GM13977 (cell line): ENCODE data around the gene TFPI.

Source experiments
- DNase-seq: peaks from one replicate; pipeline ENCODE4 v3.0.0; 2012; ENCODE audit warnings: low spot score
- in situ Hi-C: fragments of 300-500 bp; cut with MboI; formaldehyde crosslinking; loops from one replicate; pipeline ENCODE4 v1.12.0; 2022; ENCODE audit warnings: low sequenced_read_pairs, low pct_unique_long_range_greater_than_20kb, mixed read lengths, inconsistent platforms; ENCODE audit not compliant: unreplicated experiment
- TF ChIP-seq, protein P1 (sequence below): IDR thresholded peaks from 2 replicates; pipeline ENCODE4 v1.5.1; 2012; ENCODE audit warnings: mild to moderate bottlenecking, control low read depth; ENCODE audit not compliant: insufficient read depth; ENCODE audit errors: extremely low read depth, missing control alignments

TFPI gene

DNA sequence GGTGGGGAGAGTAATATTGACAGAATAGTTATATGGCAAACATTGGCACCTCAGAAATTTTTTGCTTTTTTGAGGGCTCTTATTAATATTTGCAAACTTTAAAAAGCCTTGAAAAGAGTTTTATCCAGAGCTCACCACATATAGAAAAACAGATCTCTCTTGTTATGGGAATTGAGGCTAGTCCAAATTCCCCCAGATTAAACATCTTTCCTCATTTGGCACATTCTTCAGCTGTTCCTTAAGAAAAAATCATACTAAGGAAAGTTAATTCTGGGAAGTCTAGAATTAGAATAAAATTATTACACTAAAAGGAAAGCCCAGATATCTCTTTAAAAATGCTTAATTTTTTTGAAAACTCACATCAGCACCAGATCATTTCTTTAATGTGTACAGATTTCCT lies 5.6 kb downstream of the TFPI start:
- in situ Hi-C loops: no loop called here
- TF ChIP-seq, protein P1, sequence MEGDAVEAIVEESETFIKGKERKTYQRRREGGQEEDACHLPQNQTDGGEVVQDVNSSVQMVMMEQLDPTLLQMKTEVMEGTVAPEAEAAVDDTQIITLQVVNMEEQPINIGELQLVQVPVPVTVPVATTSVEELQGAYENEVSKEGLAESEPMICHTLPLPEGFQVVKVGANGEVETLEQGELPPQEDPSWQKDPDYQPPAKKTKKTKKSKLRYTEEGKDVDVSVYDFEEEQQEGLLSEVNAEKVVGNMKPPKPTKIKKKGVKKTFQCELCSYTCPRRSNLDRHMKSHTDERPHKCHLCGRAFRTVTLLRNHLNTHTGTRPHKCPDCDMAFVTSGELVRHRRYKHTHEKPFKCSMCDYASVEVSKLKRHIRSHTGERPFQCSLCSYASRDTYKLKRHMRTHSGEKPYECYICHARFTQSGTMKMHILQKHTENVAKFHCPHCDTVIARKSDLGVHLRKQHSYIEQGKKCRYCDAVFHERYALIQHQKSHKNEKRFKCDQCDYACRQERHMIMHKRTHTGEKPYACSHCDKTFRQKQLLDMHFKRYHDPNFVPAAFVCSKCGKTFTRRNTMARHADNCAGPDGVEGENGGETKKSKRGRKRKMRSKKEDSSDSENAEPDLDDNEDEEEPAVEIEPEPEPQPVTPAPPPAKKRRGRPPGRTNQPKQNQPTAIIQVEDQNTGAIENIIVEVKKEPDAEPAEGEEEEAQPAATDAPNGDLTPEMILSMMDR: no peak
- DNase-seq: no peak

DNA sequence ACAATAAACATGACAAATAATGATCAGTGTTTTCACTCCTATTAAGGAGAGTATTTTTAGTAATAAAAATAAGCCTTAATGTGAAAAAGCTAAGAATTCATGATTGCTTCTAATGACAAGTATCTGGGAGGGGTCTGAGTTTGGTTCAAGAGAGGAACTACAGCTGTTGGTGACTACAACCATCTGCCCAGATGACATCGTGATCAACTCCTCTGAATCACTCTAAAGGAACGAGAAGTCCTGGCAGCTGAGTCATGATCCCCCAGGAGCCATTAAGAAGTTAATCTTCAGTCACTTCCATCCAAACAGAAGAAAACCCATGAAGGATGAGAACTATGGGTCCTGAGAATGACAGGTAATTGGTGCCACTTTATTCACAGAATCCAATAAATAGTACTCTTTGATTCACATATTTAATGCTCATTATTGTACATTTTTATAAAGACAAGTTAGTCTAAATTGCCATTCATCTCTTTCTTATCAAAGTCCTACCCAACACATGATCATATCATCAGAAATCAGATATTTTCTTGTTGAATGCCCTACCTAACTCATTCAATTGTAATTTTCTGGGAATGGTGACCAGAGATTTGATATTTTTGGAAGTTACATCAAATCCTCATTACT lies 6.8 kb downstream of the TFPI start:
- TF ChIP-seq, protein P1: no peak
- DNase-seq: no peak
- in situ Hi-C loops: no loop called here

DNA sequence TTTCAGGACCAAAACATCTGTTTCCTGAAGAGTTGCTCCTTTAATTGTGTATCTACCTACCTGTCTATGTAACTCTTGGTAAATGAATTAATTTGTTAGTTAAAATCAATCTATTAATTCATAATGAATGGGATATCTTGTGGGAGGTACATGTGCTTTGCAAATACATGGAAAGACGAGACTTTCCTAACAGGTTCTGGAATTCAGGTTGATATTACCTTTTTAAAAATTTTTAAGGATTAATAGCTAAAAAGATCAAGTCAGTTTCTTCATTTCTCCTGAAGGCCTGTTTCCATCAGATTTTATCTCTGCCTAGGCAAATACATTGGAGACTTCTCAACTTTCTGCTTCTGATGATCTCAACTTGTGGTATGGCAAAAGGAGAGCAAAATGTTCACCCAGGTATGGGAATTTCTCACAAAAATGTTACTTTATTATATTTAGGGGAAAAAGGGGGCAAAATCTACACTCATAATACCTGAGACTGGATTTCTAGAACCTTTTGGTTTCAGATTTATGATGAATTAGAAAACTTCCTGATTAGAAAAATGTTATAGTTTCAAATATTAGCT lies 7.4 kb downstream of the TFPI start:
- no peak for DNase-seq
- in situ Hi-C loops: no loop called here
- TF ChIP-seq, protein P1: no peak

DNA sequence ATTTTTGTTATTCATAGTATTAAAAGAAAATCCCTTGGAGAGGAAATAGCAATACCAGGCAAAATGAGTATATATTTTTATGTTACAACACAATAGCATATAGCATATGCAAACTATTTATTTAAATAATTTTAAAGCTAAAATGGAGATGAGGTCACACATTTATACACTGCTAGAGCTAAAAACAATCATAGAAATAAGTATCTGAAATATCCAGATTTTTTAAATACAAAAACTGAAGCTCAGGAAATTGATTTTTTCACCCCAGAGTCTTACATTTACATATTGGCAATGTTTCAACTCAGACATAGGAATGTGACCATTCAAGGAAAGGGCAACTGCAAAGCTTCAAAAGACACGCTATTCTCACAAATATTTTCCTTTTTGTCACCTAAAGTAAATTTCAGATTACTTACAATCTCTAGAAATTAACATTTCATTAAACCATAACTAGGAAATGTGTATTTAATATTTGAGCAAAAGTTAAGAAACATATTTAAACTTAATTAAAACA lies 8.9 kb downstream of the TFPI start:
- DNase-seq: no peak
- TF ChIP-seq, protein P1: no peak
- in situ Hi-C loops: no loop called here

DNA sequence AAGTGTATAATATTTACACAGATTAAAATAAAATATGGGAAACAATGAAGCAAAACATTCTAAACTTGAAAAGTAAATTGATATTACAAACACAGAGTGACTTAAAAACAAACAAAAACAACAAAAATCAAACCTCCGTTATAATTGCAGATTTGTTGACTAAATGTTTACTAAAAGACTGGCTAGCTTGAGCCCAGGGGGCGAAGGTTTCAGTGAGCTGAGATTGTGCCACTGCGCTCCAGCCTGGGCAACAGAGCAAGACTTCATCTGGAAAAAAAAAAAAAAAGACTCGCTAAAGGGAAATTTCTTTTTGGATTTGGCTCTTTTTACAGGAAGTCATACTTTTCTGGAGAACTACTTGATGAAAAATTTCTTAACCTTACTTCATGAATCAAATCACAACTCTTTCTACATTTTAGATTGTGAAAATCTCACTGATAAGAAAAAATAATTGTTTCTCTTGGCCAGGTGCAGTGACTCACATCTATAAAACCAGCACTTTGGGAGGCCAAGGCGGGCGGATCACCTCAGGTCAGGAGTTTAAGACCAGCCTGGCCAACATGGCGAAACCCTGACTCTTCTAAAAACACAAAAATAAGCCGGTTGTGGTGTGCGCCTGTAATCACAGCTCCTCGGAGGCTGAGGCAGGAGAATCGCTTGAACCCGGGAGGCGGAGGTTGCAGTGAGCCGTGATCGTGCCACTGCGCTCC lies 9.7 kb downstream of the TFPI start:
- no peak for DNase-seq
- in situ Hi-C loops: no loop called here
- TF ChIP-seq, protein P1: no peak

DNA sequence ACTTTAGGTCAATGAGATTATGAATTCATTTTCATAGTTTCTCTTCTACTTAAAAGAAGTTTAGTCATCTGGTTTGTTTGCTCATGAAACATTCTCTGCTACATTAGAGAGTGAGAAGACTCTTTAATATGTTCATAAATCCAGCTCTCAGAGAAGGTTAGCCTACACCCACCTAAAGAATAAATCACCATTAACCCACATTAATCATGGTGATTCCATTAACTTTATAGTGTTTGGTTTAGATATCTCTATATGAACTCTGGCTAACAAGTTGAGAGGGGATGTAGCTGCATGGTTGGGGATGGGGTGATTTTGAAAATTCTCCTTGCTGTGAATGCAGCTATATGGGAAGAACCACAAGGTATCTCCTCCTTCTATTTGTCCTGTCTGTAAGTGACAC lies 10.7 kb downstream of the TFPI start:
- TF ChIP-seq, protein P1: no peak
- in situ Hi-C loops: no loop called here
- DNase-seq: no peak
